Tibial nerve (tissue), 4 donors: ENCODE data around the gene FANK1. TPM values are rescaled to one million over a fixed set of nuclear protein-coding genes. Genes with fewer than 3 reads are reported as not detected.

Source experiments
- DNase-seq, 2 donors: peaks; one replicate each; pipeline ENCODE4 v3.0.0-alpha.2; 2019; ENCODE audit warnings: low spot score in 2 of 2
- H3K27ac ChIP-seq, 4 donors: fragments of 200-600 bp; sonication (generic) in 3 of 4; one replicate each; pipeline ENCODE4 v1.5.1; 2017 to 2019; ENCODE audit warnings: mild to moderate bottlenecking in 1 of 4
- H3K27me3 ChIP-seq, 2 donors: fragments of 200-600 bp; sonication (generic) in 1 of 2; one replicate each; pipeline versions ENCODE4 v1.5.1 to v1.6.0; 2017 to 2019
- H3K36me3 ChIP-seq, 3 donors: fragments of 200-600 bp; sonication (generic); one replicate each; pipeline ENCODE4 v1.5.1; 2018 to 2019
- H3K4me1 ChIP-seq, 4 donors: fragments of 200-600 bp; sonication (generic) in 3 of 4; one replicate each; pipeline ENCODE4 v1.5.1; 2017 to 2019
- H3K4me3 ChIP-seq, 4 donors: fragments of 200-600 bp; sonication (generic) in 3 of 4; one replicate each; pipeline ENCODE4 v1.5.1; 2017 to 2019; ENCODE audit warnings: mild to moderate bottlenecking in 1 of 4, moderate library complexity in 1 of 4
- H3K9me3 ChIP-seq, 4 donors: fragments of 200-600 bp; sonication (generic) in 3 of 4; one replicate each; pipeline ENCODE4 v1.5.1; 2017 to 2019
- EP300 ChIP-seq, 2 donors: sonication (generic); formaldehyde crosslinking; IDR thresholded peaks; one replicate each; pipeline ENCODE4 v1.6.1; 2017; ENCODE audit warnings: antibody characterized with exemption in 2 of 2, mild to moderate bottlenecking in 1 of 2
- POLR2A ChIP-seq, 2 donors: fragments of 450-650 bp; IDR thresholded peaks; one replicate each; pipeline ENCODE4 v1.6.1; 2017; ENCODE audit warnings: antibody characterized with exemption in 2 of 2, mild to moderate bottlenecking in 2 of 2, moderate library complexity in 2 of 2
- WGBS, 2 donors: methylation state at CpG; one replicate each; pipeline ENCODE4 v1.1.5; 2018; 5-methylcytosine and 5-hydroxymethylcytosine counted together
- total RNA-seq, 4 donors: library from RNA; depleted of rRNA; stranded (reverse); fragments of >200 nt; gene quantifications; one replicate each; pipeline ENCODE4 v1.1.0, GENCODE V29; 2016
- TF ChIP-seq, protein P1 (sequence below), 5 experiments: fragments of 200-600 bp in 3 of 5; fragments of 450-650 bp in 2 of 5; sonication (generic) in 3 of 5; IDR thresholded peaks; one replicate each; pipeline ENCODE4 v1.5.1; 2016 to 2019; ENCODE audit warnings: antibody characterized with exemption in 5 of 5, mild to moderate bottlenecking in 3 of 5, moderate library complexity in 2 of 5

The FANK1 gene
- total RNA-seq, 4 donors from 2014 or later = 0.59 to 6.6 (median 3.4) TPM

DNA sequence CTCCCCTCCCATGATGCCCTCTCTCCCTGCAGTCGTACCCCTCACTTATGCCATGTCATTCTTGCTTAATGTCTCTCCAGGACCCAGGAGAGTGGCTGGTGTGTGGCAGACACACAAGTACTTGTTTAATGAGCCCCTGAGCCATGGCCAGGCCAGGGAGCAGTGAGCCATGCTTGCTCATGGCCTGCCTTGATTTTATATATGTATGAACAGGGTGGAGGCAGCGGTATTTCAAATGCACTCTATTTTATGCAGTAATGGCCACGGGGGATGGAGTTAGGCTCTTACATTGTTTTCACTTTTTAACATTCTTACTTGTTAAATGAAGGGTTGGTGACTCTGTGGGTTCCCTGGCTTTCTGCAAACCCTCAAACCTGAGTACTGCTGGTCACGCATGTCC, 144.8 kb downstream of the FANK1 start:
- no peak for TF ChIP-seq EP300 (IDR thresholded peaks at IDR 0.05)
- TF ChIP-seq POLR2A (IDR thresholded peaks at IDR 0.05) = no peak
- TF ChIP-seq, protein P1, sequence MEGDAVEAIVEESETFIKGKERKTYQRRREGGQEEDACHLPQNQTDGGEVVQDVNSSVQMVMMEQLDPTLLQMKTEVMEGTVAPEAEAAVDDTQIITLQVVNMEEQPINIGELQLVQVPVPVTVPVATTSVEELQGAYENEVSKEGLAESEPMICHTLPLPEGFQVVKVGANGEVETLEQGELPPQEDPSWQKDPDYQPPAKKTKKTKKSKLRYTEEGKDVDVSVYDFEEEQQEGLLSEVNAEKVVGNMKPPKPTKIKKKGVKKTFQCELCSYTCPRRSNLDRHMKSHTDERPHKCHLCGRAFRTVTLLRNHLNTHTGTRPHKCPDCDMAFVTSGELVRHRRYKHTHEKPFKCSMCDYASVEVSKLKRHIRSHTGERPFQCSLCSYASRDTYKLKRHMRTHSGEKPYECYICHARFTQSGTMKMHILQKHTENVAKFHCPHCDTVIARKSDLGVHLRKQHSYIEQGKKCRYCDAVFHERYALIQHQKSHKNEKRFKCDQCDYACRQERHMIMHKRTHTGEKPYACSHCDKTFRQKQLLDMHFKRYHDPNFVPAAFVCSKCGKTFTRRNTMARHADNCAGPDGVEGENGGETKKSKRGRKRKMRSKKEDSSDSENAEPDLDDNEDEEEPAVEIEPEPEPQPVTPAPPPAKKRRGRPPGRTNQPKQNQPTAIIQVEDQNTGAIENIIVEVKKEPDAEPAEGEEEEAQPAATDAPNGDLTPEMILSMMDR (IDR thresholded peaks at IDR 0.05) = no peak
- Histone ChIP-seq H3K4me3 (no peak overlapping the region), H3K36me3 (no peaks in the 10 kb centered on the region), H3K27me3 (no peaks in the 10 kb centered on the region), H3K4me1 (peaks cover 0 to 14% (median 4%) of the 10 kb centered on the region in 4 donors), H3K27ac (peak overlapping the region in 1 of 4 donors; percentile 19), H3K9me3 (no peaks in the 10 kb centered on the region)
- DNase-seq = no peak
- 87 to 91% methylated on average over 4 of the region's 4 CpGs for WGBS, 2 donors

DNA sequence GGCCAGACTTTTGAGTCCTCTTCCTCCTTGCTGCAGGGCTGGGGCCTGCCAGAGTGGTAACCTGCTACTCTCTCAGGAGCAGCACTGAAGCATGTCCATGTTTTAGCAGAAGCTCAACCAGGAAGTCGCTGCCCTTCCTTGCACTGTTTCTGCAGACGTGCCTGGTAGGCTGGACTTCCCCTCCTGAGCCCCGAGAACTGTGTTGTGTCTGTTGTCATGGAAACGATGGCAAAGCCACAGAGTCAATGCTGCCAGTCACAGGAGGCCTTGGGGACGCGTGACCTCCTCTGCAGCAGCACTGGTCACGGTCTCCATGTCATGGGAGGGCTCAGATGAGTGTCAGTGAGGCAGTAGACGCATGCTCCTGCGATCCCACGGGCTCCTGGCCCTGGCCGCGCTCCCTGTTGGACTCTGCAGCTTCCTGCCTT, 145.5 kb downstream of the FANK1 start:
- H3K9me3 ChIP-seq = no peaks in the 10 kb centered on the region
- H3K36me3 ChIP-seq = no peaks in the 10 kb centered on the region
- 0 to 12% methylated on average over 12 of the region's 12 CpGs for WGBS, 2 donors
- peaks cover 0 to 14% (median 4%) of the 10 kb centered on the region in 4 donors for H3K4me1 ChIP-seq
- peak; percentile 62 to 66 for DNase-seq
- H3K27ac ChIP-seq = peak overlapping the region in 3 of 4 donors; percentile 25 to 72 (median 54)
- TF ChIP-seq EP300 (IDR thresholded peaks at IDR 0.05) (peak in 1 of 2 donors; percentile 75), POLR2A (IDR thresholded peaks at IDR 0.05) (peak in 1 of 2 donors; percentile 19)
- TF ChIP-seq, protein P1 (IDR thresholded peaks at IDR 0.05) = no peak
- H3K27me3 ChIP-seq = no peaks in the 10 kb centered on the region
- peak overlapping the region in 2 of 4 donors; percentile 11 to 24 for H3K4me3 ChIP-seq

DNA sequence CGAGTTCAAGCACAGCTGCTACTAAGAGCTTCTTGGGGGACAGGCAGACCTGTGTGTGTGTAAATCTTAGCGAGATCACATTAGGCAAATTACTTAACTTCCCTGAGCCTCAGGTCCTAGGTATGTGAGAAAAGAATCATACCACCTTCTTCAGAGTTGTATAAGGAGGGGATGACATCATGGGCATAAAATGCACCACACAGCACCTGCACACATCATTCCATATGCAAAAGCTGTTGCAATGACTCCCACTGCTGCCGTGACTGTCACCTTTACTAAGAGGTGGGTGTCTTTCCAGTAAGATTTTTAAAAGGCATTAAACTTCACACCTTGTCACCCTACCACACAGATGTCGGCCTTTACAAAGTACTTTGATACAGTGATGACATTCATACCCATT, 146.0 kb downstream of the FANK1 start:
- TF ChIP-seq POLR2A (IDR thresholded peaks at IDR 0.05) = no peak
- TF ChIP-seq, protein P1 (IDR thresholded peaks at IDR 0.05) = no peak
- no peak for TF ChIP-seq EP300 (IDR thresholded peaks at IDR 0.05)
- Histone ChIP-seq H3K36me3 (no peaks in the 10 kb centered on the region), H3K4me1 (peaks cover 0 to 14% (median 4%) of the 10 kb centered on the region in 4 donors), H3K9me3 (no peaks in the 10 kb centered on the region), H3K4me3 (peak overlapping the region in 2 of 4 donors; percentile 11 to 24), H3K27ac (peak overlapping the region in 3 of 4 donors; percentile 5 to 54 (median 25)), H3K27me3 (no peaks in the 10 kb centered on the region)
- no peak for DNase-seq
- 63% methylated on average over 4 of the region's 4 CpGs for WGBS, 2 donors

DNA sequence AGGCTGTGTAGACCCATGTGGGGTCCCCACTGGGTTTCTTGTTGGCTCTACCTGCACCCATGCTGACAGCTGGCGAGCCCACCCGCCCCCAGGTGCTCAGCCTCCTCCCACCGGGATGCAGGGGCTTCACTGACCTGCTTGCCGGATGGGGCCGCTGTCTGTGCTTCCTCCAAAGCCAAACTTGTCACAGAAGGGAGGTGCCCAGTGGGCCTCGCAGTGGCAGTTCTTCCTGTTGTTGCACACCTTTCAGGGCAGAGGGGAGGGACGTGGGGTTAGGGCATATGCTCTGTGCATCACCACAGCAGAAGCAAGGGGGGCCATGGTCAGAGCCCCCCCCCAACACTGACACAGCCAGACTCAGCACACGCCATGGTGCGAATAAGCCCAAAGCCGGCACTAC, 146.5 kb downstream of the FANK1 start:
- no peak overlapping the region for H3K27ac ChIP-seq
- H3K4me1 ChIP-seq = peaks cover 0 to 14% (median 4%) of the 10 kb centered on the region in 4 donors
- H3K9me3 ChIP-seq = no peaks in the 10 kb centered on the region
- H3K4me3 ChIP-seq = no peak overlapping the region
- no peaks in the 10 kb centered on the region for H3K36me3 ChIP-seq
- TF ChIP-seq POLR2A (IDR thresholded peaks at IDR 0.05) (no peak), EP300 (IDR thresholded peaks at IDR 0.05) (no peak)
- TF ChIP-seq, protein P1 (IDR thresholded peaks at IDR 0.05) = no peak
- WGBS, 2 donors = 87 to 89% methylated on average over 7 to 9 of the region's 10 CpGs
- DNase-seq = no peak
- no peaks in the 10 kb centered on the region for H3K27me3 ChIP-seq

DNA sequence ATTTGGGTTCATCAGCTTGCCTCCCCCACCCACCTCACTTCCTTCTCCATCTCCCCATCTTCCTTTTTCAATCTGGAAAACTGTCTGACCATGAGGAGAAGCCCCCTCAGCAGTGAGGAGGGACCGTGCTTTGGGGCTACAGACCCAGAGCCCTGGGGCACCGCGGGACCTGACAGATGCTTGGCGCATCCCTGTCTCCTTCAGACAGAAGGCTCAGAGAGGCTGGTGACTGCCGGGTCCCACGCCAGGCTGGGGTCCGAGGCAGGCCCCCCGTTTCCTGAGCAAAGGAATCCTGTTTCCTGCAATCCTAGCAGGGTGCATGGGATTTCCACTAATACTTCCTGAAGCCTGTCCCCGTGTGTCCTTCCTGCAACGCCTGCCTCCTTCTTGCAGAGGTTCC, 147.0 kb downstream of the FANK1 start:
- Histone ChIP-seq H3K9me3 (no peaks in the 10 kb centered on the region), H3K27ac (no peak overlapping the region), H3K4me1 (peaks cover 0 to 14% (median 4%) of the 10 kb centered on the region in 4 donors), H3K27me3 (no peaks in the 10 kb centered on the region), H3K36me3 (no peaks in the 10 kb centered on the region), H3K4me3 (no peak overlapping the region)
- no peak for DNase-seq
- 92% methylated on average over 4 to 10 of the region's 10 CpGs for WGBS, 2 donors
- TF ChIP-seq, protein P1 (IDR thresholded peaks at IDR 0.05) = no peak
- no peak for TF ChIP-seq POLR2A (IDR thresholded peaks at IDR 0.05)
- TF ChIP-seq EP300 (IDR thresholded peaks at IDR 0.05) = no peak
